ENCODE results near the gene PDILT.

PDILT gene

GRCh38 chr16:20415541-20415940 is 11.0 kb upstream of the PDILT start:
- H3K4me2 ChIP-seq (ENCODE audit: low read length) = no peak overlapping the region
- no peak overlapping the region for H3K4me3 ChIP-seq (ENCODE audit: low read depth, low read length)
- no peaks in the 10 kb centered on the region for H3K27me3 ChIP-seq (ENCODE audit: control insufficient read depth, insufficient read depth, low read length)
- no peak overlapping the region for H2AFZ ChIP-seq
- no peaks in the 10 kb centered on the region for H3K36me3 ChIP-seq (ENCODE audit: control insufficient read depth, insufficient read depth, low read length)
- no peaks in the 10 kb centered on the region for H3K79me2 ChIP-seq
- H3K4me1 ChIP-seq = no peaks in the 10 kb centered on the region
- H3K9me3 ChIP-seq (ENCODE audit: control insufficient read depth, low read length) = no peaks in the 10 kb centered on the region
- no peak overlapping the region for H3K27ac ChIP-seq
- no peak overlapping the region for H3K9ac ChIP-seq
- no peak for TF ChIP-seq CTCF (IDR thresholded peaks at IDR 0.05)

GRCh38 chr16:20411055-20411454 is 6.5 kb upstream of the PDILT start:
- Histone ChIP-seq H3K9me3 (ENCODE audit: control insufficient read depth, low read length) (no peaks in the 10 kb centered on the region), H3K4me1 (no peaks in the 10 kb centered on the region), H3K36me3 (ENCODE audit: control insufficient read depth, insufficient read depth, low read length) (no peaks in the 10 kb centered on the region), H3K27me3 (ENCODE audit: control insufficient read depth, insufficient read depth, low read length) (no peaks in the 10 kb centered on the region), H3K79me2 (no peaks in the 10 kb centered on the region), H3K27ac (no peak overlapping the region), H3K4me2 (ENCODE audit: low read length) (no peak overlapping the region), H3K9ac (no peak overlapping the region), H3K4me3 (ENCODE audit: low read depth, low read length) (no peak overlapping the region), H2AFZ (no peak overlapping the region)
- no peak for TF ChIP-seq CTCF (IDR thresholded peaks at IDR 0.05)

- Histone ChIP-seq H3K9ac (no peak overlapping the region), H3K9me3 (ENCODE audit: control insufficient read depth, low read length) (no peaks in the 10 kb centered on the region), H3K27me3 (ENCODE audit: control insufficient read depth, insufficient read depth, low read length) (no peaks in the 10 kb centered on the region), H3K4me1 (no peaks in the 10 kb centered on the region), H3K36me3 (ENCODE audit: control insufficient read depth, insufficient read depth, low read length) (no peaks in the 10 kb centered on the region), H3K4me3 (ENCODE audit: low read depth, low read length) (no peak overlapping the region), H3K4me2 (ENCODE audit: low read length) (no peak overlapping the region), H3K79me2 (no peaks in the 10 kb centered on the region), H3K27ac (no peak overlapping the region), H2AFZ (no peak overlapping the region)
- TF ChIP-seq CTCF (IDR thresholded peaks at IDR 0.05) = no peak
Measured at GRCh38 chr16:20410121-20410723, 5.7 kb upstream of the PDILT start.

GRCh38 chr16:20409398-20410120 is 5.0 kb upstream of the PDILT start, which contains the start of gene ACSM5:
TSS of gene ACSM5 (plus strand) at chr16:20409534. CDS start at chr16:20411485, 1,951 bp downstream.
- Histone ChIP-seq H3K4me2 (ENCODE audit: low read length) (no peak within 1 kb of the TSS), H3K36me3 (ENCODE audit: control insufficient read depth, insufficient read depth, low read length) (no peaks in the 10 kb centered on the region), H3K79me2 (no peaks in the 10 kb centered on the region), H3K27me3 (ENCODE audit: control insufficient read depth, insufficient read depth, low read length) (no peaks in the 10 kb centered on the region), H3K4me3 (ENCODE audit: low read depth, low read length) (no peak within 1 kb of the TSS), H3K9me3 (ENCODE audit: control insufficient read depth, low read length) (no peaks in the 10 kb centered on the region), H3K27ac (no peak within 1 kb of the TSS), H3K4me1 (no peaks in the 10 kb centered on the region), H2AFZ (peak within 1 kb of the TSS; percentile 44), H3K9ac (no peak within 1 kb of the TSS)
- no peak for TF ChIP-seq CTCF (IDR thresholded peaks at IDR 0.05)
